IMR-90 (cell line): ENCODE data around the gene CRIM1. TPM values are rescaled to one million over a fixed set of nuclear protein-coding genes. Genes with fewer than 3 reads are reported as not detected.
A peak's percentile ranks its signal among the peaks of the same experiment; 100 is the strongest.

Experiments
- ATAC-seq: fragments of 200-7000 bp; cut with Tn5 transposase; 2 replicates; pipeline ENCODE4 v1.9.1; 2020; ENCODE audit warnings: low read depth, mild to moderate bottlenecking, moderate library complexity
- BruUV-seq: library from RNA; stranded (reverse); fragments of 400-500 nt; replicated peaks from 2 replicates; lab custom pipeline; 2021; lab: Mats Ljungman, UMichigan
- CTCF ChIA-PET: fragments of 300-600 bp; formaldehyde crosslinking; extraction: SDS; loops from one replicate; lab custom pipeline; 2021; ENCODE audit warnings: antibody characterized with exemption; lab: Yijun Ruan, JAX
- POLR2A ChIA-PET: fragments of 300-600 bp; sonication (Branson Sonifier 250); formaldehyde crosslinking; loops from one replicate; lab custom pipeline; 2022; ENCODE audit warnings: antibody characterized with exemption; ENCODE audit not compliant: unreplicated experiment; lab: Charles Lee
- DNase-seq: peaks from one replicate; pipeline ENCODE4 v3.0.0; 2013
- H2AFZ ChIP-seq: replicated peaks from 2 replicates; pipeline ENCODE3; 2013; ENCODE audit warnings: low read length, mild to moderate bottlenecking; ENCODE audit not compliant: poor library complexity
- H2AK5ac ChIP-seq: 2 replicates; pipeline ENCODE4 v1.6.1; 2013; ENCODE audit warnings: low read depth, low read length, inconsistent platforms
- H2AK9ac ChIP-seq: replicated peaks from 2 replicates; pipeline ENCODE3; 2013; ENCODE audit warnings: mild to moderate bottlenecking, low read depth, low read length, moderate library complexity; ENCODE audit not compliant: poor library complexity
- H2BK120ac ChIP-seq: 2 replicates; pipeline ENCODE4 v1.6.1; 2013; ENCODE audit warnings: low read depth, low read length, inconsistent platforms
- H2BK15ac ChIP-seq: 3 replicates; pipeline ENCODE4 v1.6.1; 2013; ENCODE audit warnings: low read depth, low read length, inconsistent platforms
- H2BK20ac ChIP-seq: 2 replicates; pipeline ENCODE4 v1.6.1; 2013; ENCODE audit warnings: low read depth, mild to moderate bottlenecking, inconsistent platforms, low read length, moderate library complexity
- H2BK5ac ChIP-seq: 2 replicates; pipeline ENCODE4 v1.6.1; 2013; ENCODE audit warnings: mild to moderate bottlenecking, low read depth, low read length, inconsistent platforms; ENCODE audit not compliant: poor library complexity, severe bottlenecking
- H3K14ac ChIP-seq: replicated peaks from 2 replicates; pipeline ENCODE4 v1.6.1; 2013; ENCODE audit warnings: low read depth, low read length, inconsistent platforms
- H3K18ac ChIP-seq: 2 replicates; pipeline ENCODE4 v1.6.1; 2013; ENCODE audit warnings: low read depth, low read length, control low read depth
- H3K23ac ChIP-seq: 2 replicates; pipeline ENCODE4 v1.6.1; 2013; ENCODE audit warnings: low read depth, low read length, inconsistent platforms
- H3K27ac ChIP-seq: 2 replicates; pipeline ENCODE4 v1.5.1; 2013; ENCODE audit warnings: mild to moderate bottlenecking, control low read depth, low read length; ENCODE audit not compliant: insufficient read depth
- H3K27me3 ChIP-seq: 2 replicates; pipeline ENCODE4 v1.6.1; 2013; ENCODE audit warnings: low read length; ENCODE audit not compliant: control insufficient read depth, insufficient read depth
- H3K36me3 ChIP-seq: 2 replicates; pipeline ENCODE4 v1.6.1; 2013; ENCODE audit warnings: low read length, mixed read lengths; ENCODE audit not compliant: control insufficient read depth, insufficient read depth
- H3K4ac ChIP-seq: 2 replicates; pipeline ENCODE4 v1.6.1; 2013; ENCODE audit warnings: low read depth, low read length, inconsistent platforms
- H3K4me1 ChIP-seq: 2 replicates; pipeline ENCODE4 v1.6.1; 2013; ENCODE audit warnings: low read length, mixed read lengths; ENCODE audit not compliant: control insufficient read depth, insufficient read depth
- H3K4me2 ChIP-seq: 2 replicates; pipeline ENCODE4 v1.6.1; 2013; ENCODE audit warnings: low read depth, mild to moderate bottlenecking, control low read depth, low read length, moderate library complexity
- H3K4me3 ChIP-seq: 2 replicates; pipeline ENCODE4 v1.5.1; 2013; ENCODE audit warnings: low read depth, mild to moderate bottlenecking, control low read depth, low read length, moderate library complexity; ENCODE audit not compliant: insufficient read depth
- H3K56ac ChIP-seq: 2 replicates; pipeline ENCODE4 v1.6.1; 2013; ENCODE audit warnings: low read length, inconsistent platforms; ENCODE audit not compliant: insufficient read depth; ENCODE audit errors: extremely low read depth
- H3K79me1 ChIP-seq, 2 experiments: 2 replicates each; pipeline ENCODE4 v1.6.1; 2013; ENCODE audit warnings: low read length in 2 of 2, inconsistent platforms in 1 of 2, low read depth in 1 of 2
- H3K9ac ChIP-seq: 2 replicates; pipeline ENCODE4 v1.6.1; 2013; ENCODE audit warnings: low read depth, low read length, control low read depth
- H3K9me1 ChIP-seq: 2 replicates; pipeline ENCODE4 v1.6.1; 2013; ENCODE audit warnings: low read length, inconsistent platforms; ENCODE audit not compliant: insufficient read depth
- H3K9me3 ChIP-seq: 2 replicates; pipeline ENCODE4 v1.6.1; 2013; ENCODE audit warnings: low read length; ENCODE audit not compliant: control insufficient read depth, insufficient read depth
- H4K20me1 ChIP-seq: 2 replicates; pipeline ENCODE4 v1.6.1; 2013; ENCODE audit warnings: low read length, inconsistent platforms; ENCODE audit not compliant: insufficient read depth
- H4K5ac ChIP-seq: 2 replicates; pipeline ENCODE4 v1.6.1; 2013; ENCODE audit warnings: mild to moderate bottlenecking, low read depth, low read length, control low read depth
- H4K8ac ChIP-seq, 2 experiments: 2 replicates each; pipeline ENCODE4 v1.6.1; 2013; ENCODE audit warnings: low read depth in 2 of 2, low read length in 2 of 2, control low read depth in 1 of 2, inconsistent platforms in 1 of 2
- H4K91ac ChIP-seq: 2 replicates; pipeline ENCODE4 v1.6.1; 2013; ENCODE audit warnings: low read depth, low read length, inconsistent platforms; ENCODE audit not compliant: insufficient read depth
- CEBPB ChIP-seq: IDR thresholded peaks from 2 replicates; pipeline ENCODE4 v1.6.1; 2012; ENCODE audit warnings: low read depth, low read length, improper control_type of control experiment
- CHD1 ChIP-seq: IDR thresholded peaks from 2 replicates; pipeline ENCODE4 v1.6.1; 2012; ENCODE audit warnings: low read depth, low read length, improper control_type of control experiment
- CTCF ChIP-seq: conservative IDR thresholded peaks from 2 replicates; pipeline ENCODE4 v1.5.1; 2012; ENCODE audit warnings: mild to moderate bottlenecking, low read depth, low read length, improper control_type of control experiment
- ELK1 ChIP-seq: fragments of 150-350 bp; IDR thresholded peaks from 2 replicates; pipeline ENCODE4 v1.6.1; 2016; ENCODE audit warnings: low read depth, mild to moderate bottlenecking, low read length, moderate library complexity, borderline replicate concordance
- FOS ChIP-seq: fragments of 150-350 bp; IDR thresholded peaks from 2 replicates; pipeline ENCODE4 v1.6.1; 2016; ENCODE audit warnings: low read depth, low read length
- MAFK ChIP-seq: IDR thresholded peaks from 2 replicates; pipeline ENCODE4 v1.6.1; 2012; ENCODE audit warnings: low read depth, low read length, improper control_type of control experiment
- MAZ ChIP-seq: IDR thresholded peaks from 2 replicates; pipeline ENCODE4 v1.6.1; 2012; ENCODE audit warnings: low read depth, mild to moderate bottlenecking, low read length, improper control_type of control experiment, moderate library complexity, borderline replicate concordance
- NFE2L2 ChIP-seq: fragments of 150-350 bp; IDR thresholded peaks from 2 replicates; pipeline ENCODE4 v1.6.1; 2016; ENCODE audit warnings: low read depth, mild to moderate bottlenecking, low read length
- POLR2A ChIP-seq: IDR thresholded peaks from 2 replicates; pipeline ENCODE4 v1.6.1; 2012; ENCODE audit warnings: mild to moderate bottlenecking, low read depth, low read length
- RAD21 ChIP-seq: IDR thresholded peaks from 2 replicates; pipeline ENCODE4 v1.6.1; 2012; ENCODE audit warnings: low read length, improper control_type of control experiment
- RCOR1 ChIP-seq: IDR thresholded peaks from 2 replicates; pipeline ENCODE4 v1.6.1; 2012; ENCODE audit warnings: mild to moderate bottlenecking, low read length, improper control_type of control experiment; ENCODE audit not compliant: insufficient replicate concordance
- RFX5 ChIP-seq: IDR thresholded peaks from 2 replicates; pipeline ENCODE4 v1.8.0; 2012; ENCODE audit warnings: low read depth, mild to moderate bottlenecking, low read length, moderate library complexity
- SMC3 ChIP-seq: fragments of 150-350 bp; IDR thresholded peaks from 2 replicates; pipeline ENCODE4 v1.6.1; 2016; ENCODE audit warnings: low read depth, mild to moderate bottlenecking, antibody characterized with exemption, low read length, moderate library complexity
- USF2 ChIP-seq: fragments of 150-350 bp; IDR thresholded peaks from 2 replicates; pipeline ENCODE4 v1.6.1; 2017; ENCODE audit warnings: mild to moderate bottlenecking, antibody characterized with exemption, low read length, low read depth
- WGBS, 2 experiments: methylation state at CpG; one replicate each; pipeline versions ENCODE4 v1.1.5 to v1.1.7; 2013; ENCODE audit warnings: missing lambda C conversion rate in 2 of 2; ENCODE audit not compliant: insufficient read length in 1 of 2; ENCODE audit errors: extremely low coverage in 2 of 2; 5-methylcytosine and 5-hydroxymethylcytosine counted together
- dilution Hi-C: fragments of 300-500 bp; cut with HindIII; formaldehyde crosslinking; loops from one replicate; pipeline ENCODE4 v1.14.3; 2018; ENCODE audit warnings: low sequenced_read_pairs; ENCODE audit not compliant: unreplicated experiment
- in situ Hi-C: fragments of 300-500 bp; cut with MboI; formaldehyde crosslinking; loops from 3 replicates; pipeline ENCODE4 v1.14.3; 2019; ENCODE audit warnings: low sequenced_read_pairs, inconsistent platforms, mixed read lengths
- intact Hi-C: fragments of 100-400 bp; cut with micrococcal nuclease; formaldehyde crosslinking; loops from 2 replicates; pipeline ENCODE4 v1.10.0; 2022
- polyA plus RNA-seq, 3 experiments: library from polyadenylated mRNA; depleted of rRNA; stranded (reverse); fragments of >200 nt; gene quantifications; 2 replicates each; pipeline ENCODE4 v1.2.3, GENCODE V29; 2012; ENCODE audit warnings: low replicate concordance in 1 of 3
- total RNA-seq: library from RNA; depleted of rRNA; stranded (reverse); fragments of >200 nt; gene quantifications from 2 replicates; pipeline ENCODE4 v1.2.3, GENCODE V29; 2012

CRIM1 gene
- total and polyA plus RNA-seq, 2 of the 4 experiments (the other 2 are of a cell fraction): 285 to 490 TPM

- H3K4me1 ChIP-seq: peaks cover 35% of the 10 kb centered on the region
- no peak overlapping the region for H2BK20ac ChIP-seq
- ATAC-seq (no peak), DNase-seq (no peak)
- H3K4me2 ChIP-seq: no peak overlapping the region
- H3K14ac ChIP-seq: no peak overlapping the region
- H3K27me3 ChIP-seq: no peaks in the 10 kb centered on the region
- no peak overlapping the region for H3K18ac ChIP-seq
- no peak overlapping the region for H3K9ac ChIP-seq
- no peak overlapping the region for H3K4me3 ChIP-seq
- no peak overlapping the region for H3K56ac ChIP-seq
- in situ Hi-C loops: no loop called here
- H3K36me3 ChIP-seq: peaks cover 21% of the 10 kb centered on the region
- no peak overlapping the region for H2BK15ac ChIP-seq
- no peak overlapping the region for H2BK120ac ChIP-seq
- peak overlapping the region; percentile 5 for H2BK5ac ChIP-seq
- dilution Hi-C loops: no loop called here
- no peak overlapping the region for H2AK5ac ChIP-seq
- H4K5ac ChIP-seq: no peak overlapping the region
- no peak overlapping the region for H3K4ac ChIP-seq
- no peak overlapping the region for H4K91ac ChIP-seq
- peaks cover 95% of the 10 kb centered on the region for H4K20me1 ChIP-seq
- TF ChIP-seq CTCF (no peak), SMC3 (no peak), RCOR1 (no peak), RFX5 (no peak), RAD21 (no peak), USF2 (no peak), MAZ (no peak), CEBPB (no peak), MAFK (no peak), FOS (no peak), CHD1 (no peak), NFE2L2 (no peak), ELK1 (no peak), POLR2A (no peak)
- peaks cover 31 to 80% of the 10 kb centered on the region in 2 experiments for H3K79me1 ChIP-seq
- H3K9me3 ChIP-seq: no peaks in the 10 kb centered on the region
- intact Hi-C loops: no loop called here
- H2AK9ac ChIP-seq: no peak overlapping the region
- POLR2A ChIA-PET: no interaction called here
- no peak overlapping the region for H2AFZ ChIP-seq
- H3K9me1 ChIP-seq: peaks cover 45% of the 10 kb centered on the region
- H3K27ac ChIP-seq: no peak overlapping the region
- 83% methylated on average over 1 of the region's 2 CpGs; no CpG with 5 or more reads in 1 of the 2 experiments for WGBS, 2 experiments
- no TSS peak for BruUV-seq
- H4K8ac ChIP-seq: no peak overlapping the region
- peak overlapping the region; percentile 62; the same call in 1 of the 2 replicates for H3K23ac ChIP-seq
- CTCF ChIA-PET: interaction anchor here (2.1 kb wide), 1 partner anchor 14 kb away, joined by 6 read pairs; no protein-coding TSS in a partner anchor
Observed at GRCh38 chr2:36382472-36382871, 26.9 kb downstream of the CRIM1 start.
